Lower leg skin (tissue), 3 donors: ENCODE results near the gene FOXJ3.

ENCODE experiments used
- CTCF ChIP-seq, 3 donors: fragments of 450-650 bp; IDR thresholded peaks; one replicate each; pipeline ENCODE4 v1.5.1; 2016; ENCODE audit warnings: antibody characterized with exemption in 3 of 3, mild to moderate bottlenecking in 3 of 3, moderate library complexity in 2 of 3
- POLR2A ChIP-seq, 2 donors: fragments of 450-650 bp; IDR thresholded peaks; one replicate each; pipeline ENCODE4 v1.6.1; 2016 to 2017; ENCODE audit warnings: antibody characterized with exemption in 2 of 2, mild to moderate bottlenecking in 1 of 2, moderate library complexity in 1 of 2

GRCh38 chr1:42152119-42152518, 182.9 kb downstream of the FOXJ3 start:
- TF ChIP-seq CTCF (IDR thresholded peaks at IDR 0.05) (no peak), POLR2A (IDR thresholded peaks at IDR 0.05) (no peak)
